ENCODE data around the gene THEMIS. TPM values are rescaled to one million over a fixed set of nuclear protein-coding genes. Genes with fewer than 3 reads are reported as not detected.

The THEMIS gene
- total and polyA plus RNA-seq, 2 experiments from 2014 or later: not detected

DNA sequence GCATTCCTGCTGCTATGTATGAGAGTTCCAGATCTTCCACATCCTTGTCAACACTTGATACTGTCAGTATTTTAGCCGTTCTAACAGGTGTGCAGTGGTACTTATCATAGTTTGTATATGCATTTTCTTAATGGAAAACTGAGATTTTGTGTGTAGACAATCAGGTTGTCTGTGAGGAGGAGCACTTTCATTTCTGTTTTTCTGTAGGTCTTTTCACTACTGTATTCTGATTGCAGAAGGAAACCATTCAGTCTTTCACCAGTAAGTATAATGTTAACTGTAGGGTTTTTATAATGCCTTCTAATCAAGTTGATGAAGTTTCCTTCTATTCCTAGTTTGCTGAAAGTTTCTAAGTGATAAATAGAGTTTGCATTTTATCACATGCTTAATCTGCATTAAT is 216.4 kb downstream of the THEMIS start:
- no peaks in the 10 kb centered on the region for H3K79me2 ChIP-seq
- H4K20me1 ChIP-seq (ENCODE audit: insufficient read depth, poor library complexity, severe bottlenecking): no peaks in the 10 kb centered on the region
- TF ChIP-seq EZH2 (IDR thresholded peaks at IDR 0.05; ENCODE audit: borderline replicate concordance) (no peak), EZH2phosphoT487 (IDR thresholded peaks at IDR 0.05; ENCODE audit: low read depth, severe bottlenecking, unreplicated experiment) (no peak)
- H3K4me2 ChIP-seq: no peak overlapping the region
- no peak overlapping the region for H2AFZ ChIP-seq
- no peaks in the 10 kb centered on the region for H3K9me3 ChIP-seq (ENCODE audit: low read depth)
- WGBS (ENCODE audit: low lambda C conversion rate, missing lambda C conversion rate): 80% methylated on average over 1 of the region's 1 CpG
- H3K4me1 ChIP-seq (ENCODE audit: insufficient read depth): no peaks in the 10 kb centered on the region
- H3K9me2 ChIP-seq (replicated peaks; ENCODE audit: insufficient read depth): no peaks in the 10 kb centered on the region
- H3K27me3 ChIP-seq: peaks cover 11% of the 10 kb centered on the region
- no peak overlapping the region for H3K4me3 ChIP-seq
- H3K27ac ChIP-seq: no peak overlapping the region
- no peak for DNase-seq (ENCODE audit: low spot score)
- no peaks in the 10 kb centered on the region for H3K36me3 ChIP-seq (replicated peaks; ENCODE audit: insufficient read depth, low read depth)

Small RNA genes within 50 kb of the gene (small RNA-seq; reads per million reads assigned to genes)
- not detected for gene MRPS17P5

Measured in hepatocyte (in vitro differentiated cells).